ENCODE measurements around the gene EVA1C. TPM values are rescaled to one million over a fixed set of nuclear protein-coding genes. Genes with fewer than 3 reads are reported as not detected.
"Not testable (repeated sequence)": the region's sequence is repeated elsewhere in the genome, so short reads cannot be mapped to it uniquely, and the experiment has no call there.

EVA1C gene
- total RNA-seq, 2 experiments from 2014 or later, result 11.1 to 13.7 TPM

DNA sequence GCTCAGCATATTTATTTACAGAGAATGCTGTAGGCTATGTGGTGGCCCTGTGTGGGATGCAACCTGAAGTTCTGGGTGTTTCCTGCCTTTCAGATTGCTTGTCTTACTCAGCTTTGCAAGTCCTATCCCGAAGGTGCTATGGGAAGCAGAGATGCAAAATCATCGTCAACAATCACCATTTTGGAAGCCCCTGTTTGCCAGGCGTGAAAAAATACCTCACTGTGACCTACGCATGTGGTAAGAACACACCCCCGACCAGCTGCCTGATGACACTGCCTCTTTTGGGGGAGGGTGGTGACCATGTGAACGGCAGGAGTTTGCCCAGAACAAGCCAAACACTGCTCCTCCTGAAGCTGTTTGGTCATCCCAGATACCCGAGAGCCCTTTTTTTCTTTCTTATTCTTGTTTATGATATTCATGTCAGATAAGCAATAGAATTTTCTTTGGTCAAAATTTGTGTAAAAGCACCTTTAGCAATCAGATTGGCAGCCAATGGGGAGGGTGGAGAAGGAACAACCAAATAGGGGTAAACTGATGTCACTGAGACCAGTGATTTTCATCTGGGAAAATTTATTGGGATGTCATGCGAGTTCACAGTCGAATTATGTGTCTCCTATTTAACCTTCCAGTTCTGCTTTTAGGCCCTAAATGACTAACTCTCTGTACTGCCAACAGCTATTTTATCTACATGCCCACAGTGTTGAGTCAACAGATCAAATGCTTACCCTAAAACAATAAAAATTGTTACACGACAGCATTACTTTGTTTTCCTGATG lies 82.6 kb downstream of the EVA1C start:
- CTCF ChIA-PET, result interaction anchor here (1.1 kb wide), 1 partner anchor 92 kb away, joined by 3 read pairs; no protein-coding TSS in a partner anchor
- Mint-ChIP-seq H3K9me3 (no peaks in the 10 kb centered on the region), H3K36me3 (ENCODE audit: low read depth) (peaks cover 35% of the 10 kb centered on the region), H3K27ac (no peak overlapping the region), H3K4me3 (no peak overlapping the region), H3K27me3 (no peaks in the 10 kb centered on the region), H3K4me1 (ENCODE audit: low read depth) (peaks cover 26% of the 10 kb centered on the region)
- intact Hi-C loops (cut with micrococcal nuclease), result no loop called here
- TF ChIP-seq, protein P1, sequence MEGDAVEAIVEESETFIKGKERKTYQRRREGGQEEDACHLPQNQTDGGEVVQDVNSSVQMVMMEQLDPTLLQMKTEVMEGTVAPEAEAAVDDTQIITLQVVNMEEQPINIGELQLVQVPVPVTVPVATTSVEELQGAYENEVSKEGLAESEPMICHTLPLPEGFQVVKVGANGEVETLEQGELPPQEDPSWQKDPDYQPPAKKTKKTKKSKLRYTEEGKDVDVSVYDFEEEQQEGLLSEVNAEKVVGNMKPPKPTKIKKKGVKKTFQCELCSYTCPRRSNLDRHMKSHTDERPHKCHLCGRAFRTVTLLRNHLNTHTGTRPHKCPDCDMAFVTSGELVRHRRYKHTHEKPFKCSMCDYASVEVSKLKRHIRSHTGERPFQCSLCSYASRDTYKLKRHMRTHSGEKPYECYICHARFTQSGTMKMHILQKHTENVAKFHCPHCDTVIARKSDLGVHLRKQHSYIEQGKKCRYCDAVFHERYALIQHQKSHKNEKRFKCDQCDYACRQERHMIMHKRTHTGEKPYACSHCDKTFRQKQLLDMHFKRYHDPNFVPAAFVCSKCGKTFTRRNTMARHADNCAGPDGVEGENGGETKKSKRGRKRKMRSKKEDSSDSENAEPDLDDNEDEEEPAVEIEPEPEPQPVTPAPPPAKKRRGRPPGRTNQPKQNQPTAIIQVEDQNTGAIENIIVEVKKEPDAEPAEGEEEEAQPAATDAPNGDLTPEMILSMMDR (IDR thresholded peaks at IDR 0.05), result no peak
- peak; percentile 27 for DNase-seq
- POLR2A ChIA-PET, result no interaction called here
- ATAC-seq, result no peak

DNA sequence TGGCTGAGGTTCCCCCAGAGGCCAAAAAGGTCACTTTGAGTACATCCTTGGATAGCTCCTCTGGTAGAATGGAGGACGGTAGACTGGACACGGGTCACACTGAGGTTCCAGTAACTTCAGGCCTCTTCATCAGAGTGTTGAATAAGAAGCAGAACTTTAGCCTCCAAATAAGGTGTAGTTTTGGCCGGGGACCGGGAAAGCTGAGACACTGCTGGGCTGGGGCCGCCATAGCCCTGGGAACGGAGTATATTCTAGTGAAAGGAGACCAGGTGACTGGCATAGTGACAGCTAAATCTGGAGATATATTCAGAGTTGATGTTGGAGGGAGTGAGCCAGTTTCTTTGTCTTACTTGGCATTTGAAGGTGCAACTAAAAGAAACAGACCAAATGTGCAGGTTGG lies 84.1 kb downstream of the EVA1C start:
- ChIA-PET CTCF (no interaction called here), POLR2A (no interaction called here)
- H3K4me1 Mint-ChIP-seq (ENCODE audit: low read depth), result peaks cover 20% of the 10 kb centered on the region
- TF ChIP-seq, protein P1 (IDR thresholded peaks at IDR 0.05), result no peak
- no peaks in the 10 kb centered on the region for H3K9me3 Mint-ChIP-seq
- H3K4me3 Mint-ChIP-seq, result no peak overlapping the region
- H3K27ac Mint-ChIP-seq, result no peak overlapping the region
- ATAC-seq, result no peak
- intact Hi-C loops (cut with micrococcal nuclease), result no loop called here
- H3K36me3 Mint-ChIP-seq (ENCODE audit: low read depth), result peaks cover 33% of the 10 kb centered on the region
- DNase-seq, result no peak
- H3K27me3 Mint-ChIP-seq, result no peaks in the 10 kb centered on the region

DNA sequence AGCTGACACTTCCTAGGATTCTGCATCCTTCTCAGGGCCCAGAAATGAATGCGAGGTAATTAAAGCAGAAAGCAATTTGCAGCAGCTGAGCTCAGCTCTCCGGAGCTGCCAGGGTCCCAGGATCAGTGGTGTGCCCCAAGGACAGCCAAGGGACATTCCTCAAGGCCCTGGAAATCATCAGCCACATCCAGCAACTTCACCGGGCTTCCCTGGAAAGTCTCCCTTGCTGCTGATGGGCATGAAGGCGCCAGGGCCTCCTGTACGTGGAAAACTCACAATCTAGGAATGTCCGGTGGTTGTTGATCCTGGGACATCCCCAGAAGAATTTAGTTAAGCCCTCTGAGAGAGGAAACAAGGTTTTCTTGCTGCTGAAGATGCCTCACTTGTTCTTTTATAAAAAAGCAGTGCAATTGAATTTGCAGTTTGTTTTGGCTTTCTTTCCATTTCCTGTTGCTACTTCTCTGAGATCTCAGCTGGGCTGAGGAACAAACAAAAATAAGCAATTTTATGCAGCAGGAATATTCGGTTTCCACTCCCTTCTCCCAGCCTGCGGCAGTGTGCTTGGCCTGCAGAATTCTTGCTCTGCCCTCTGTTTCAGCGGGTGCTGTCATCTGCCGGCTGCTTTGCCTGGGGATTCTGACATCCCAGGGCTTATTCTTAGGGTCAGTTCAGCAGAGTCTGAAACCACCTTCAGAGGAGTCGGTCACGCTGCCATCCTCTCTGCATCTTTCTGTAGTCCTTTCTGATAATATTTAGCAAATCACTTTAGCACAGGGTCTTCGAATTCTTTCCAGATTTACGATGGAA lies 86.9 kb downstream of the EVA1C start:
- H3K27ac Mint-ChIP-seq, result peak overlapping the region; percentile 15
- no peak overlapping the region for H3K4me3 Mint-ChIP-seq
- H3K36me3 Mint-ChIP-seq (ENCODE audit: low read depth), result peaks cover 37% of the 10 kb centered on the region
- ChIA-PET POLR2A (no interaction called here), CTCF (no interaction called here)
- no peaks in the 10 kb centered on the region for H3K27me3 Mint-ChIP-seq
- TF ChIP-seq, protein P1 (IDR thresholded peaks at IDR 0.05), result no peak
- intact Hi-C loops (cut with micrococcal nuclease), result no loop called here
- H3K9me3 Mint-ChIP-seq, result no peaks in the 10 kb centered on the region
- no peak for ATAC-seq
- no peak for DNase-seq
- H3K4me1 Mint-ChIP-seq (ENCODE audit: low read depth), result peaks cover 16% of the 10 kb centered on the region

DNA sequence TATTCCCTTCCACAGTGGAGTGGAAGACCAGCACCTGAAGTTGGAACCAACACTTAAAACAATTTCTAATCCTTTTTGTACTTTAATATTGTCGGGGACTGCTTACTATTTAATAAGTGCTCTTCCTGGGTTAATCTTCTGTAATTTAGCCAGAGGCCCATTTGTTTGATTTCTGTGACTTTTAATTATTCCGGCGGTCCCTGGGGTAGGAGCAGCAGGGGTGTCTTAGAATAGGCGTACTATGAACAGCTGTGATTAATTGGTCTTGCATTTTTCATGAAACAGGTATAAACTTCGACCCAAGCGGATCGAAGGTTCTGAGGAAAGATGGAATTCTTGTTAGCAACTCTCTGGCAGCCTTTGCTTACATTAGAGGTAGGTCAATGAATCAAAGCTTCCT lies 91.1 kb downstream of the EVA1C start:
- H3K4me3 Mint-ChIP-seq; H3K27me3 Mint-ChIP-seq; POLR2A ChIA-PET; ATAC-seq; intact Hi-C loops (cut with micrococcal nuclease); CTCF ChIA-PET; H3K4me1 Mint-ChIP-seq (ENCODE audit: low read depth); H3K27ac Mint-ChIP-seq; DNase-seq; H3K9me3 Mint-ChIP-seq: not testable (repeated sequence)
- H3K36me3 Mint-ChIP-seq (ENCODE audit: low read depth), result peaks cover 14% of the 10 kb centered on the region

DNA sequence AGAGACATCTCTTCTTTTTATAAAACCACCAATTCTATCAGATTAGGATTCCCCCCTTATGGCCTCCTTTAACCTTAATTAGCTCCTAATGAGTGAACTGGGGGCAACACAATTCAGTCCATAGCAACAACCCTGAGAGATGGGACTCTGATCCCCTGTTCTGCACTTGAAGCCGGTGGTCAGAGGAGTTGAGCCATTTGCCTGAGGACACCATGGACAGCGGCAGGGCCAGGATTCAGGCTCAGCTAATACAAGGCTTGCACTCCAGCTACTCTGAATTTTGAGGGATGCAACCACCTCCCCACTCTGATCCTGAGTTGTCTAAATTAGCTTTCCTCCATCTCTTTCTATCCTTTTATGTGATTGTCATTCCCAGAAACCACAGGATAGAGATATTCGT lies 93.3 kb downstream of the EVA1C start:
- H3K4me1 Mint-ChIP-seq (ENCODE audit: low read depth); H3K27me3 Mint-ChIP-seq; ATAC-seq; H3K27ac Mint-ChIP-seq; H3K4me3 Mint-ChIP-seq; DNase-seq; intact Hi-C loops (cut with micrococcal nuclease); H3K9me3 Mint-ChIP-seq: not testable (repeated sequence)
- H3K36me3 Mint-ChIP-seq (ENCODE audit: low read depth), result peaks cover 21% of the 10 kb centered on the region
- POLR2A ChIA-PET, result interaction anchor here (0.6 kb wide), 1 partner anchor 33 kb away, joined by 3 read pairs; no protein-coding TSS in a partner anchor
- CTCF ChIA-PET, result interaction anchor here (1.5 kb wide), 1 partner anchor 10 kb away, joined by 3 read pairs; no protein-coding TSS in a partner anchor

DNA sequence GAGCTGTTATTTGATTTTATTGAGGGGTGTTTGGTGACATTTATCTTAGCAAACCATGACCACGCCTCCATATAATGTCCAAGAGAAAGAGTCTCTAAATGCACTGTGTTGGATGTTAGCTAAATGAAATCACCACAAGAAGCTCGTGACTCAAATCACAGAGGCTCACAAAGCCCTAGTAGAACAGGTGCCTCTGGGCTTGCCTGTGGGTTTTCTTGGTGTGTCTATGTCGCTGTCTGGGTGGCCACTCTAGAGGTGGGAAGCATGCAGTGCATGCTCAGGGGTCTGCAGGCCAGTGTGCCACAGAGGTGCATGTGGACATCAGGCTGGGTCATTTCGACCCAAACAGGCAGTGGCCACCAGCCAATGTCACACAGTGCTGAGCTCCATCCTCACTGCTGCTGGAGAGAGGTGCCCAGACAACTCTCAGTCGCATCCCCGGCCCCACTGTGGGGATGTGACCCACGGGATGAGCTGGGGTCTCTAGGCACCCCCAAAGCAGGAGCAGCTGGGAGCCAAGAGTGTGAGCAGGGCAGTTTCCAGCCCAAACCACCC lies 94.0 kb downstream of the EVA1C start:
- ChIA-PET CTCF (interaction anchor here (1.5 kb wide), 1 partner anchor 9 kb away, joined by 3 read pairs; no protein-coding TSS in a partner anchor), POLR2A (interaction anchor here (0.6 kb wide), 2 partner anchors 28 to 33 kb away, joined by 3 read pairs; no protein-coding TSS in a partner anchor)
- H3K27me3 Mint-ChIP-seq; H3K4me3 Mint-ChIP-seq; H3K9me3 Mint-ChIP-seq; DNase-seq; H3K27ac Mint-ChIP-seq; intact Hi-C loops (cut with micrococcal nuclease); H3K4me1 Mint-ChIP-seq (ENCODE audit: low read depth); ATAC-seq: not testable (repeated sequence)
- peaks cover 21% of the 10 kb centered on the region for H3K36me3 Mint-ChIP-seq (ENCODE audit: low read depth)

Data from activated CD8-positive, alpha-beta T cell treated with anti-CD3 and anti-CD28 coated beads for 36 hours (primary cell).